Heart right ventricle (tissue), 16 donors: Measurements from ENCODE around the gene TPO. TPM values are rescaled to one million over a fixed set of nuclear protein-coding genes. Genes with fewer than 3 reads are reported as not detected.

Experiments used
- ATAC-seq, 8 donors: fragments of 200-7000 bp; cut with Tn5 transposase; one replicate each; pipeline ENCODE4 v1.9.1; 2020; ENCODE audit warnings: mild to moderate bottlenecking in 8 of 8, moderate library complexity in 8 of 8, moderate number of reproducible peaks in 1 of 8
- DNase-seq, 2 donors: peaks; one replicate each; pipeline ENCODE4 v3.0.0-alpha.2; 2020
- H3K27ac ChIP-seq, 10 donors: fragments of 200-600 bp; sonication (generic) in 2 of 10; one replicate each; pipeline versions ENCODE4 v1.5.0 to v1.8.0; 2020 to 2022; ENCODE audit warnings: mild to moderate bottlenecking in 3 of 10
- H3K27me3 ChIP-seq, 7 donors: fragments of 200-600 bp; one replicate each; pipeline ENCODE4 v1.8.0; 2021 to 2022; ENCODE audit warnings: mild to moderate bottlenecking in 2 of 7
- H3K36me3 ChIP-seq, 9 donors: fragments of 200-600 bp; sonication (generic) in 1 of 9; one replicate each; pipeline versions ENCODE4 v1.5.0 to v1.8.0; 2020 to 2022; ENCODE audit warnings: mild to moderate bottlenecking in 2 of 9
- H3K4me1 ChIP-seq, 9 donors: fragments of 200-600 bp; sonication (generic) in 1 of 9; one replicate each; pipeline versions ENCODE4 v1.5.0 to v1.8.0; 2020 to 2022; ENCODE audit warnings: mild to moderate bottlenecking in 4 of 9
- H3K4me3 ChIP-seq, 10 donors: fragments of 200-600 bp; sonication (generic) in 2 of 10; one replicate each; pipeline versions ENCODE4 v1.5.0 to v1.8.0; 2020 to 2022; ENCODE audit warnings: mild to moderate bottlenecking in 7 of 10, moderate library complexity in 2 of 10
- H3K9me3 ChIP-seq, 11 donors: fragments of 200-600 bp in 10 of 11; sonication (generic) in 2 of 11; one replicate each; pipeline versions ENCODE4 v1.5.0 to v1.8.0; 2013 to 2022; ENCODE audit warnings: mild to moderate bottlenecking in 2 of 11, control low read depth in 1 of 11, moderate library complexity in 1 of 11
- WGBS, 2 donors: extraction: QIAGEN DNeasy Blood & Tissue Kit; methylation state at CpG; one replicate each; pipeline ENCODE4 v1.1.7; 2013; ENCODE audit warnings: inconsistent platforms in 1 of 2; 5-methylcytosine and 5-hydroxymethylcytosine counted together
- intact Hi-C, 10 donors: fragments of 100-400 bp; cut with DNase I; formaldehyde crosslinking; loops; one replicate each; pipeline versions ENCODE4 v1.11.1 to v1.14.2; 2022
- polyA plus RNA-seq, 2 donors: library from polyadenylated mRNA; stranded (reverse); fragments of 200-250 nt; gene quantifications; one replicate each; pipeline ENCODE4 v1.2.3, GENCODE V29; 2013
- total RNA-seq, 10 donors: library from RNA; stranded (reverse); fragmentation: NEBNext Ultra II Directional in 3 of 10; extraction: Animal tissue kit (Norgen Biotek cat#: 25700) in 3 of 10; gene quantifications; one replicate each; pipeline versions ENCODE4 v1.2.1 to v1.2.4, GENCODE V29; 2021 to 2023
- TF ChIP-seq, protein P1 (sequence below), 9 donors: fragments of 200-600 bp; sonication (generic) in 2 of 9; IDR thresholded peaks; one replicate each; pipeline versions ENCODE4 v1.5.0 to v1.8.0; 2021 to 2022; ENCODE audit warnings: antibody characterized with exemption in 9 of 9, mild to moderate bottlenecking in 5 of 9, moderate library complexity in 1 of 9
- donor health status: Arrhythmogenic right ventricular cardiomyopathy.
- donor health status: ischemic (EF 13 %, LVEDD 7.1; RV severe dilation, severe dysfunction).
- donor health status: healthy with polysubstance abuse.
- donor health status: DM: no; HTN: yes; CAD: no.
- donor health status: DM: no; HTN: no; CAD: no.
- donor health status: ischemic (EF 25% LVEDD 6.9; RV normal size, moderate dysfunction).
- donor health status: ischemic (EF 25% LVEDD 5.7; RV mildly dilated, moderate dysfunction).
- donor health status: healthy.
- donor health status: DM: yes; HTN: yes; CAD: no.
- donor health status: Ischemic cardiomyopathy.
- donor health status: ischemic (EF 35%, LVEDD 5.7; RV mildly dilated, moderate dysfunction).
- donor health status: nonischemic (EF 11% LVEDD 7.7; RV severe dilation, severe dysfunction).
- donor health status: DM: yes; HTN: yes; CAD: no.
- donor health status: PGD.
- donor health status: ischemic (EF 29% LVEDD 5.4; RV normal size, mild dysfunction).
- donor health status: nonischemic (EF 23%, LVEDD 6.1; RV moderate dilation, normal function).

TPO gene
- total and polyA plus RNA-seq, 12 donors: 0.85 to 22.1 (median 6.4) TPM

- H3K27ac ChIP-seq: no peak overlapping the region
- peaks cover 0 to 12% (median 5%) of the 10 kb centered on the region in 9 donors for H3K4me1 ChIP-seq
These were observed 131.3 kb downstream of the TPO start for GRCh38 chr2:1544478-1545069.

DNA sequence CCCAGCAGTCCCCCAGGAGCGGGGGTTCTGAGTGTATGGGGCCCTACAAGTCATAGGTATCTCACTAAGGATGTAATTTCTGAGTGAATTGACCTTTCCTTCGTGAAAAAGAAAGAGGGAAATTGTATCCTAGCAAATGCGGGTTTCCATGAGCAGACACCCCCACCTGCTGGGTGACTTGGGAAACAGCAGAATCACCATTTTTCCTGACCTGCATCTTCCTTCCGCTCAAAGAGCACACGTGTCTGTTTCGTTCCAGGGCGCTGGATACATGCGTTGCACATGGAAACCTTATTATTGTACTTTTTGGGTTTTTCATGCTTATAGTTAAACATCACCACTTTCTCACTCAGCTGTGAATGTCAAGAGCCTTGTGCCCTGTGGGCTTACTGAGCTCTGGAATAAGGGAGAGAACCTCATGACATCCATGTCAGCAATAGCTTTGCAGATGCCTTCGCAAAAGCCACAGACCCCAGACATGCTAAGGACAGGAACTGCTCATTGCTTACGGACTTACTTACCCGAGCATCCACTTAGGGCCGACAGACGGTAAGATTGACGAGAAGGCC is 132.8 kb downstream of the TPO start:
- DNase-seq (peak in 1 of 2 donors; percentile 33), ATAC-seq (peak in 3 of 8 donors; percentile 25 to 51 (median 32))
- WGBS, 2 donors: 36 to 40% methylated on average over 14 of the region's 14 CpGs
- peaks cover 0 to 20% (median 12%) of the 10 kb centered on the region in 9 donors for H3K4me1 ChIP-seq
- no peaks in the 10 kb centered on the region for H3K9me3 ChIP-seq
- H3K4me3 ChIP-seq: no peak overlapping the region
- peaks cover 0 to 7% (median 0%) of the 10 kb centered on the region in 7 donors for H3K27me3 ChIP-seq
- no peaks in the 10 kb centered on the region for H3K36me3 ChIP-seq
- peak overlapping the region in 3 of 10 donors; percentile 11 to 27 (median 13) for H3K27ac ChIP-seq
- intact Hi-C loops: loop anchor here (2.0 to 10.0 kb wide), 10 partner anchors 404 to 834 kb away; partner anchors contain the start of gene SNTG2 (in 7 of the 10)
- TF ChIP-seq, protein P1, sequence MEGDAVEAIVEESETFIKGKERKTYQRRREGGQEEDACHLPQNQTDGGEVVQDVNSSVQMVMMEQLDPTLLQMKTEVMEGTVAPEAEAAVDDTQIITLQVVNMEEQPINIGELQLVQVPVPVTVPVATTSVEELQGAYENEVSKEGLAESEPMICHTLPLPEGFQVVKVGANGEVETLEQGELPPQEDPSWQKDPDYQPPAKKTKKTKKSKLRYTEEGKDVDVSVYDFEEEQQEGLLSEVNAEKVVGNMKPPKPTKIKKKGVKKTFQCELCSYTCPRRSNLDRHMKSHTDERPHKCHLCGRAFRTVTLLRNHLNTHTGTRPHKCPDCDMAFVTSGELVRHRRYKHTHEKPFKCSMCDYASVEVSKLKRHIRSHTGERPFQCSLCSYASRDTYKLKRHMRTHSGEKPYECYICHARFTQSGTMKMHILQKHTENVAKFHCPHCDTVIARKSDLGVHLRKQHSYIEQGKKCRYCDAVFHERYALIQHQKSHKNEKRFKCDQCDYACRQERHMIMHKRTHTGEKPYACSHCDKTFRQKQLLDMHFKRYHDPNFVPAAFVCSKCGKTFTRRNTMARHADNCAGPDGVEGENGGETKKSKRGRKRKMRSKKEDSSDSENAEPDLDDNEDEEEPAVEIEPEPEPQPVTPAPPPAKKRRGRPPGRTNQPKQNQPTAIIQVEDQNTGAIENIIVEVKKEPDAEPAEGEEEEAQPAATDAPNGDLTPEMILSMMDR (IDR thresholded peaks at IDR 0.05): peak; percentile 58 to 92 (median 83)

More at GRCh38 chr2:1544478-1545069, 131.3 kb downstream of the TPO start:
- H3K27me3 ChIP-seq: peaks cover 0 to 10% (median 0%) of the 10 kb centered on the region in 7 donors
- TF ChIP-seq, protein P1 (IDR thresholded peaks at IDR 0.05): no peak
- no peaks in the 10 kb centered on the region for H3K9me3 ChIP-seq
- H3K36me3 ChIP-seq: no peaks in the 10 kb centered on the region
- WGBS, 2 donors: 70 to 79% methylated on average over 4 of the region's 4 CpGs
- peak in 4 of 8 donors; percentile 23 to 58 (median 41) for ATAC-seq
- intact Hi-C loops: loop anchor here (2.0 to 10.0 kb wide), 11 partner anchors 34 to 832 kb away; partner anchors contain the start of gene SNTG2 (in 7 of the 10)
- no peak for DNase-seq
- no peak overlapping the region for H3K4me3 ChIP-seq

DNA sequence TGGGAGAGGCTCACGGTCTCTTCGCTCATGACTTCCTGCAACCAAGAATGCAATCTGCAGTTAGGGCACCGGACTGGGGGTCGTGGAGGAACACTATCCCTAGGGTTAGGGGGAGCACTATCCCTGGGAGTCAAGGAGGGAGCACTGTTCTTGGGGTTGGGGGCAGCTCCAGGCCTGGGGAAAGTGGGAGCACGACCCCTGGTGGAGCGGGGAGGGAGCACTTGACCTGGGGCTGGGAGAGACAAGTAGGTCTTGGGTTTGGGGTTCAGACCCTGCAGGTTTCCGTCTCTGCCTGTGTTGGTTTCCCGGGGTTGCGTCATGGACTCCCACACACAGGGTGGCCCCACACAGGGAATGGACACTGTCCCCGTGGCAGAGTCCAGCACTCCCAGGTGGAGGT is 133.6 kb downstream of the TPO start:
- H3K27me3 ChIP-seq: peaks cover 0 to 7% (median 0%) of the 10 kb centered on the region in 7 donors
- ATAC-seq: no peak
- DNase-seq: no peak
- 83 to 89% methylated on average over 10 of the region's 10 CpGs for WGBS, 2 donors
- H3K9me3 ChIP-seq: no peaks in the 10 kb centered on the region
- H3K4me1 ChIP-seq: peaks cover 0 to 22% (median 12%) of the 10 kb centered on the region in 9 donors
- TF ChIP-seq, protein P1 (IDR thresholded peaks at IDR 0.05): peak in 1 of 9 donors; percentile 7
- H3K27ac ChIP-seq: no peak overlapping the region
- H3K4me3 ChIP-seq: no peak overlapping the region
- intact Hi-C loops: loop anchor here (2.0 to 10.0 kb wide), 10 partner anchors 405 to 835 kb away; partner anchors contain the start of gene SNTG2 (in 7 of the 10)
- no peaks in the 10 kb centered on the region for H3K36me3 ChIP-seq

DNA sequence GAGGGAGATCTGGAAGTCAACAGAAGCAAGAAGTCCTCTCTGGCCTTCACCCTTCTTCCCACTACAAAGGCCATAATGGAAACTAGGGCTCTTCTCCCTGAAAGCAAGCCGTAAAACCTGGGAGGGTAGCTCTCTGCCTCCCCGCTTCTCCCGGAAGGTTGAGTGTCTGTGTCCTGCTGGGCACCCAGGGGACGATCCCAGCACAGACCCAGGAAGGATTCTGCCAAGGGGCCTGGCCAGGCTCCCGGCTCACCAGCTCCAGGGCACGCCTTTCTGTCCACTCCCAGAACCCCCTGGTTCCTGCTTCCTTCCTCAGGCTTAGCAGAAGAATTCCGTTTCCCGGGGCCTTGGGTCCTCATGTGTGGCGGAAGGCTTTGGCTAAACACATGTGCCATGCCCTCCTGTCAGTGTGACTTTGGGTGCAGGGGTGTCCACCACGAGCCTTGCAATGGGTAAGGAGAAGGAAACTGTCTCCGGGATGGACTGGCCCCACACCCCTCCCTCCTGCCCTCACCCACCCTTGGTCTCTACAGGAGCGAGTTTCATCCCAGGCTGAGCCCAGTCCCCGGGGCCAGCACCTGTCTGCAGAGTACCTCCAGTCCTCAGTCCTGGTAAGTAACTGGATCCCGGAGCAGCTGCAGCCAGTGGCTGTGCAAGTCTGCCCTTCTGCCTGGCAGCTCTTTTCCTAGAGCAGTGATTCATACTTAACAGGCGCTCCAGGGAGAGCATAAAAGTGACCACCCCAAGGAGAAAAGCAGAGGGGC is 135.8 kb downstream of the TPO start:
- DNase-seq (no peak), ATAC-seq (no peak)
- WGBS, 2 donors: 74 to 82% methylated on average over 15 of the region's 15 CpGs
- Histone ChIP-seq H3K4me3 (no peak overlapping the region), H3K27ac (no peak overlapping the region), H3K27me3 (peaks cover 0 to 7% (median 0%) of the 10 kb centered on the region in 7 donors), H3K9me3 (no peaks in the 10 kb centered on the region), H3K4me1 (peaks cover 0 to 22% (median 12%) of the 10 kb centered on the region in 9 donors), H3K36me3 (no peaks in the 10 kb centered on the region)
- intact Hi-C loops: loop anchor here (2.0 to 10.0 kb wide), 9 partner anchors 407 to 837 kb away; partner anchors contain the start of gene SNTG2 (in 7 of the 10)
- TF ChIP-seq, protein P1 (IDR thresholded peaks at IDR 0.05): no peak
